NCI-H2107 treated with DMSO at 0.1 percent for 48 hours (cell line): Measurements from ENCODE around the gene DIPK1A.

Experiments used
- DNase-seq: peaks from one replicate; lab custom pipeline; 2025; ENCODE audit not compliant: unreplicated experiment; lab: John Stamatoyannopoulos, UW

The DIPK1A gene

GRCh38 chr1:92961131-92961895, at the start of gene DIPK1A:
DIPK1A (minus strand) TSS chr1:92961462; CDS start chr1:92961429, 33 bp downstream.
- DNase-seq = no peak

- no peak for DNase-seq
These were observed 46.8 kb upstream of the DIPK1A start for GRCh38 chr1:93007941-93008577.

GRCh38 chr1:93005252-93005598, 44.0 kb upstream of the DIPK1A start:
- no peak for DNase-seq

GRCh38 chr1:93004566-93005251, 43.4 kb upstream of the DIPK1A start:
- DNase-seq = no peak

- no peak for DNase-seq
These were observed 42.7 kb upstream of the DIPK1A start for GRCh38 chr1:93003981-93004380.

- DNase-seq = no peak
These were observed 41.5 kb upstream of the DIPK1A start for GRCh38 chr1:93002781-93003180.

- DNase-seq = no peak
These were observed 40.6 kb upstream of the DIPK1A start for GRCh38 chr1:93001893-93002292.

GRCh38 chr1:93000751-93001175, 39.5 kb upstream of the DIPK1A start:
- DNase-seq = no peak

GRCh38 chr1:93000291-93000690, 39.0 kb upstream of the DIPK1A start:
- DNase-seq = no peak

GRCh38 chr1:92998821-92999220, 37.6 kb upstream of the DIPK1A start:
- no peak for DNase-seq

- DNase-seq = no peak
These were observed 34.5 kb upstream of the DIPK1A start for GRCh38 chr1:92995441-92996430.

- DNase-seq = peak; percentile 75
These were observed 32.9 kb upstream of the DIPK1A start for GRCh38 chr1:92994105-92994712.

GRCh38 chr1:92993581-92993980, 32.3 kb upstream of the DIPK1A start:
- no peak for DNase-seq

- DNase-seq = no peak
These were observed 31.6 kb upstream of the DIPK1A start for GRCh38 chr1:92992877-92993276.

GRCh38 chr1:92992054-92992453, 30.8 kb upstream of the DIPK1A start:
- DNase-seq = no peak

- DNase-seq = no peak
These were observed 29.6 kb upstream of the DIPK1A start for GRCh38 chr1:92990828-92991227.

- no peak for DNase-seq
These were observed 28.8 kb upstream of the DIPK1A start for GRCh38 chr1:92989936-92990583.

- DNase-seq = no peak
These were observed 28.0 kb upstream of the DIPK1A start for GRCh38 chr1:92989253-92989652.

- DNase-seq = no peak
These were observed 26.2 kb upstream of the DIPK1A start for GRCh38 chr1:92987462-92987861.

GRCh38 chr1:92985101-92985500, 23.8 kb upstream of the DIPK1A start:
- no peak for DNase-seq
